OCI-LY1 (cell line): ENCODE measurements around the gene LENEP.
"Not testable (repeated sequence)": the region's sequence is repeated elsewhere in the genome, so short reads cannot be mapped to it uniquely, and the experiment has no call there.

Experiments used
- H2AFZ ChIP-seq: fragments of 200-600 bp; sonication (generic), shearing (Covaris generic); 2 replicates; pipeline ENCODE4 v1.6.0; 2014; ENCODE audit warnings: antibody characterized with exemption, mild to moderate bottlenecking, low read length
- H3F3A ChIP-seq: fragments of 200-600 bp; sonication (generic), shearing (Covaris generic); 2 replicates; pipeline ENCODE4 v1.6.0; 2014; ENCODE audit warnings: mild to moderate bottlenecking, antibody characterized with exemption, low read length, moderate library complexity; ENCODE audit not compliant: insufficient read depth
- H3K27ac ChIP-seq: fragments of 200-600 bp; sonication (generic); 2 replicates; pipeline ENCODE4 v1.5.1; 2014; ENCODE audit warnings: low read length, mixed run types, mild to moderate bottlenecking, low read depth; ENCODE audit not compliant: poor library complexity, severe bottlenecking
- H3K27me3 ChIP-seq: fragments of 200-600 bp; sonication (generic); 2 replicates; pipeline ENCODE4 v1.6.0; 2014; ENCODE audit warnings: antibody characterized with exemption, mild to moderate bottlenecking, low read length, moderate library complexity; ENCODE audit not compliant: insufficient read depth
- H3K36me3 ChIP-seq: fragments of 200-600 bp; sonication (generic); 2 replicates; pipeline ENCODE4 v1.6.1; 2014; ENCODE audit warnings: mild to moderate bottlenecking, antibody characterized with exemption, low read length, moderate library complexity, mixed read lengths; ENCODE audit not compliant: insufficient read depth
- H3K4me1 ChIP-seq: fragments of 200-600 bp; sonication (generic); 2 replicates; pipeline ENCODE4 v1.5.1; 2014; ENCODE audit warnings: mild to moderate bottlenecking, low read length, moderate library complexity; ENCODE audit not compliant: insufficient read depth, severe bottlenecking
- H3K4me2 ChIP-seq: fragments of 200-600 bp; sonication (generic), shearing (Covaris generic); 2 replicates; pipeline ENCODE4 v1.6.1; 2014; ENCODE audit warnings: low read length
- H3K4me3 ChIP-seq: fragments of 200-600 bp; sonication (generic); 2 replicates; pipeline ENCODE4 v1.5.1; 2014; ENCODE audit warnings: low read length, low read depth, mild to moderate bottlenecking, mixed read lengths; ENCODE audit not compliant: poor library complexity, severe bottlenecking
- H3K79me2 ChIP-seq: fragments of 200-600 bp; shearing (Covaris generic); 2 replicates; pipeline ENCODE4 v1.6.1; 2016; ENCODE audit warnings: mixed run types, low read length, mixed read lengths; ENCODE audit not compliant: insufficient read depth
- H3K9ac ChIP-seq: fragments of 200-600 bp; sonication (generic), shearing (Covaris generic); 2 replicates; pipeline ENCODE4 v1.6.1; 2014; ENCODE audit warnings: mild to moderate bottlenecking, low read length, mixed read lengths
- H3K9me2 ChIP-seq: fragments of 200-600 bp; sonication (generic), shearing (Covaris generic); 2 replicates; pipeline ENCODE4 v1.6.1; 2014; ENCODE audit warnings: low read depth, mild to moderate bottlenecking, low read length, mixed read lengths
- H3K9me3 ChIP-seq: fragments of 200-600 bp; shearing (Covaris generic); 2 replicates; pipeline ENCODE4 v1.6.1; 2014; ENCODE audit warnings: low read length, mixed read lengths
- H4K20me1 ChIP-seq: fragments of 200-600 bp; sonication (generic), shearing (Covaris generic); 2 replicates; pipeline ENCODE4 v1.6.0; 2016; ENCODE audit warnings: mild to moderate bottlenecking, low read length; ENCODE audit not compliant: insufficient read depth
- EZH2 ChIP-seq: fragments of 200-600 bp; sonication (generic), shearing (Covaris generic); IDR thresholded peaks from 2 replicates; pipeline ENCODE4 v1.8.0; 2017; ENCODE audit warnings: borderline replicate concordance, mixed run types, mild to moderate bottlenecking, antibody characterized with exemption, low read length, moderate library complexity, mixed read lengths
- TF ChIP-seq, protein P1 (sequence below): fragments of 200-600 bp; sonication (generic), shearing (Covaris generic); IDR thresholded peaks from 2 replicates; pipeline ENCODE4 v1.5.1; 2017; ENCODE audit warnings: mild to moderate bottlenecking, antibody characterized with exemption, low read length, moderate library complexity, mixed read lengths

Gene LENEP

DNA sequence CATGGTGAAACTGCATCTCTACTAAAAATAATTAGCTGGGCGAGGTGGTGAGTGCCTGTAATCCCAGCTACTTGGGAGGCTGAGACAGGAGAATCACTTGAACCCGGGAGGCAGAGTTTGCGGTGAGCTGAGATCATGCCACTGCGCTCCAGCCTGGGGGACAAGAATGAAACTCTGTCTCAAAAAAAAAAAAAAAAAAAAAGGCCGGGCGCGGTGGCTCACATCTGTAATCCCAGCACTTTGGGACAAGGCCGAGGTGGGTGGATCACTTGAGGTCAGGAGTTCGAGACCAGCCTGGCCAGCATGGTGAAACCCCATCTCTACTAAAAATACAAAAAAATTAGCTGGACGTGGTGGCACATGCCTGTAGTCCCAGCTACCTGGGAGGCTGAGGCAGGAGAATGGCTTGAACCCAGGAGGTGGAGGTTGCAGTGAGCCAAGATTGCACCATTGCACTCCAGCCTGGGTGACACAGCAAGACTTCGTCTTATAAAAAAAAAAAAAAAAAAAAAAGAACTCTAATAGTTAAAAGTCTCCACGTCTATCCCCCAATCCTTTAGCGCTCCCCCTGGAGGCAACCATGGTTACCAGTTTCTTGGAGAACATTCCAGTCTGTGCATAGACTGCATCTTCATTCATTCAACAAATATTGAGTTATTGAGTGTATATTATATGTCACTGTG lies 2.1 kb downstream of the LENEP start:
- H3K27ac ChIP-seq, H4K20me1 ChIP-seq, H3F3A ChIP-seq, H3K4me3 ChIP-seq, H3K79me2 ChIP-seq, H3K9me2 ChIP-seq, H3K9me3 ChIP-seq, H3K27me3 ChIP-seq, H3K9ac ChIP-seq, H3K36me3 ChIP-seq, H2AFZ ChIP-seq, H3K4me2 ChIP-seq: not testable (repeated sequence)
- TF ChIP-seq, protein P1, sequence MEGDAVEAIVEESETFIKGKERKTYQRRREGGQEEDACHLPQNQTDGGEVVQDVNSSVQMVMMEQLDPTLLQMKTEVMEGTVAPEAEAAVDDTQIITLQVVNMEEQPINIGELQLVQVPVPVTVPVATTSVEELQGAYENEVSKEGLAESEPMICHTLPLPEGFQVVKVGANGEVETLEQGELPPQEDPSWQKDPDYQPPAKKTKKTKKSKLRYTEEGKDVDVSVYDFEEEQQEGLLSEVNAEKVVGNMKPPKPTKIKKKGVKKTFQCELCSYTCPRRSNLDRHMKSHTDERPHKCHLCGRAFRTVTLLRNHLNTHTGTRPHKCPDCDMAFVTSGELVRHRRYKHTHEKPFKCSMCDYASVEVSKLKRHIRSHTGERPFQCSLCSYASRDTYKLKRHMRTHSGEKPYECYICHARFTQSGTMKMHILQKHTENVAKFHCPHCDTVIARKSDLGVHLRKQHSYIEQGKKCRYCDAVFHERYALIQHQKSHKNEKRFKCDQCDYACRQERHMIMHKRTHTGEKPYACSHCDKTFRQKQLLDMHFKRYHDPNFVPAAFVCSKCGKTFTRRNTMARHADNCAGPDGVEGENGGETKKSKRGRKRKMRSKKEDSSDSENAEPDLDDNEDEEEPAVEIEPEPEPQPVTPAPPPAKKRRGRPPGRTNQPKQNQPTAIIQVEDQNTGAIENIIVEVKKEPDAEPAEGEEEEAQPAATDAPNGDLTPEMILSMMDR, result peak; percentile 28; the same call in 1 of the 2 replicates
- H3K4me1 ChIP-seq, result peaks cover 26% of the 10 kb centered on the region

DNA sequence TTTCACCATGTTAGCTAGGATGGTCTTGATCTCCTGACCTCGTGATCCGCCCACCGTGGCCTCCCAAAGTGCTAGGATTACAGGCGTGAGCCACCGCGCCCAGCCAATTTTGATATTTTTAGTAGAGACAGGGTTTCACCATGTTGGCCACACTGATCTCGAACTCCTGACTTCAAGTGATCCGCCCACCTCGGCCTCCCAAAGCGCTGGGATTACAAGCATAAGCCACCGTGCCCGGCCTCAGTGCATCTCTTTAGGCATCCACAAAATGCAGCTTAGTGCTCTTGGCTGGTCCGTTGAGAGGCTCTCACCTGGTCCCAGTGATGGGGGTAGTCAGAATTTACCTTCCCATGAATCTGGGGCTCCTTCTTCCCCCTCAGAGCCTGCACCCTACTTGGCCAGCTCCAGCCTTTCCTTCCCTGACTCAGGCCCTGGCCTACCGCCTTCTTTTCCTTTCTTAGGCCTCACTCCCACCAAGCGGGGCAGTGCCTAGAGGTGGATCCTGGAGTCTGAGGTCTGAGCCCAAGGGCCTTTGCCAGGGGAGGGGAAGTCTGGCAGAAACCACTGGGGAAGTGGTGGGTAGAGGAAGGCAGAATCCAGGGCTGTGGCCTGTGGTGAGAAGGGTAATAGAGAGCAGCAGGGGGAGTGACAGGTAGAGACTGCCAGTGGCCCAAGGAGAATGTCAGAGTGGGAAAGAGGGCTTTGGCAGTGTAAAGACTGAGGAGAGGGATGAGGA lies 3.7 kb downstream of the LENEP start:
- H3K27ac ChIP-seq, result no peak overlapping the region
- no peaks in the 10 kb centered on the region for H3K9me3 ChIP-seq
- H3K79me2 ChIP-seq, result no peaks in the 10 kb centered on the region
- H4K20me1 ChIP-seq, result no peaks in the 10 kb centered on the region
- H3K9me2 ChIP-seq, result no peaks in the 10 kb centered on the region
- no peak overlapping the region for H3K9ac ChIP-seq
- H3K4me2 ChIP-seq, result no peak overlapping the region
- H3K27me3 ChIP-seq, result no peaks in the 10 kb centered on the region
- H3K36me3 ChIP-seq, result peaks cover 3% of the 10 kb centered on the region; the same call in 1 of the 2 replicates
- no peak overlapping the region for H2AFZ ChIP-seq
- H3K4me1 ChIP-seq, result peaks cover 26% of the 10 kb centered on the region
- TF ChIP-seq, protein P1, result no peak
- TF ChIP-seq EZH2, result no peak
- H3K4me3 ChIP-seq, result no peak overlapping the region
- no peaks in the 10 kb centered on the region for H3F3A ChIP-seq

DNA sequence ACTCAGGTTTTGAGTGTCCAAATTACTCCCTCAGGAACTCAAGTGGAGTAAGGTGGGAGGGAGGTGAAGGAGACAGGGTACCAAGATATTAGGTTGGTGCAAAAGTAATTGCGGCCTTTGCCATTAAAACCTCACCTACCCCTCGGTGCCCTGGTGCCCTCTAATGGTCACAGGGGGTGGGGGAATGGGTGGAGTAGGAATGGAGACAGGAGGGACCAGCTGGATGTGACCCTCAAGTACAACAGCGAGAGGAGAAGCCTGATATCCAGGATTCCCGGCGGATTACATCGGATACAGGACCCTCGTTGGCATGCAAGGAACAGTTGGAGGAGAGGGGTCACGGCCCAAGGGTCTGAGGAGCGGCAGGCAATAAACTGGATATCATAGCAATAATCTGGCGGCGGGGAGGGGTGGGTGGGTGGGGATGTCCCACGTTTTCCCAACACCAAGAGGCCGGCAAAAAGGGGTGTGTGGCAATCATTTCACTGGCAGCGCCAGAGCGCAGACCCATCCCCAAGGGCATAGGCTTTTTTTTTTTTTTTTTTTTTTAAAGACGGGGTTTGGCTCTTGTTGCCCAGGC lies 4.9 kb downstream of the LENEP start:
- Histone ChIP-seq H2AFZ (no peak overlapping the region), H3K4me2 (no peak overlapping the region; the same call in 1 of the 2 replicates), H3K27me3 (no peaks in the 10 kb centered on the region), H3K27ac (no peak overlapping the region), H3K9ac (no peak overlapping the region), H4K20me1 (no peaks in the 10 kb centered on the region), H3K4me1 (peaks cover 26% of the 10 kb centered on the region), H3K9me2 (no peaks in the 10 kb centered on the region), H3F3A (no peaks in the 10 kb centered on the region), H3K4me3 (no peak overlapping the region), H3K79me2 (no peaks in the 10 kb centered on the region), H3K9me3 (no peaks in the 10 kb centered on the region), H3K36me3 (no peaks in the 10 kb centered on the region)
- TF ChIP-seq, protein P1, result peak; percentile 63
- TF ChIP-seq EZH2, result no peak
